ENCODE results near the gene GPHN. TPM values are rescaled to one million over a fixed set of nuclear protein-coding genes. Genes with fewer than 3 reads are reported as not detected.

The GPHN gene
- total RNA-seq, 6 donors from 2014 or later: 24.4 to 45.1 (median 31.5) TPM

DNA sequence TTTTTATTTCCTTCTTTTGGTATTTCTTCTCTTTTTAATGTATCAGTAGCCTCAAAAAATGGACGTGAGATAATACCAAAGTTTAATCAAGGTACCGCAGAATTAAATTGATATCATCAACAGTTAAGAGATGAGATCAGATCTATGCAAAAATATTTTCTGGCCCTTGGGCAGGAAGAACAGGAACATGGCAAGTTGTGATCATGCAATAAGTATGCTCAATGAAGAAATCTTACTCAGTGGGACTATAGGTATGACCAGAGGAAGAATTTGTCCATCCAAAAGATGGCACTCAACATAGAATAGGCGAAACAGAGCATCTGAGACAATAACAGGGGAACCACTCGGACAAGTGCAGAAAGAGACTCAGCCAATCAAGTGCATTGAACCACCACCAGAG lies 680.4 kb downstream of the GPHN start:
- DNase-seq (no peak), ATAC-seq (ENCODE audit: low FRiP score in 2 of 2) (no peak)
- H3K4me1 ChIP-seq: no peaks in the 10 kb centered on the region
- H3K9me3 ChIP-seq: no peaks in the 10 kb centered on the region
- 91 to 98% methylated on average over 4 of the region's 4 CpGs for WGBS, 2 donors
- no peak overlapping the region for H3K27ac ChIP-seq
- no peaks in the 10 kb centered on the region for H3K36me3 ChIP-seq
- no peak overlapping the region for H3K4me3 ChIP-seq
- TF ChIP-seq POLR2AphosphoS5 (IDR thresholded peaks at IDR 0.05): no peak
- H3K27me3 ChIP-seq: no peaks in the 10 kb centered on the region

DNA sequence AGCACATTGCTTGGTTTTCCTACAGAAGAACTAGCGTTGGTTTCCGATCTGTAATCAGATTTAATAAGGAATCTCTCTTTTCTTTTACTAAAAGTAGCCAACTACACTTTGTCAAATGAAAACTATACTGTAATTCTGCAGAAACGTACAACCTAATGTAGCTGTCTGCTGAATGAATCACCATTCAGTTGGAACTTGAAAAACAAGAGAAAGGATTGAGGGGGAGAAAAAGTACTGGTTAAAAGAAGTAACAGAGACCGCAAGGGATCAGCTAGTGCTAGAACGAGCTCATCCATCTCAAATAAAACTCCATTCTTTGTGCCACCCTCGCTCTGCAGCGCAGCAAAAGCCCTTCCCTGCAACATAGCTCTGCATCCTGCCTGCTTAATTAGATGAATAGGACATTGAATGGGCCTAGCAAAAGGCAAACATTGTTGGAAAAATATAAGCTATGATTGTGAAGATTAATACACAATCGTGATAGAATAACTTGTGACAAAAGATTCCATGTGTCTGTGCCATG lies 683.9 kb downstream of the GPHN start:
- Histone ChIP-seq H3K36me3 (no peaks in the 10 kb centered on the region), H3K27me3 (no peaks in the 10 kb centered on the region), H3K27ac (no peak overlapping the region), H3K4me1 (no peaks in the 10 kb centered on the region), H3K9me3 (no peaks in the 10 kb centered on the region), H3K4me3 (no peak overlapping the region)
- 80 to 84% methylated on average over 8 of the region's 8 CpGs for whole genome bisulfite sequencing, 2 donors
- ATAC-seq (ENCODE audit: low FRiP score in 2 of 2) (no peak), DNase-seq (no peak)
- TF ChIP-seq POLR2A (IDR thresholded peaks at IDR 0.05): no peak
- TF ChIP-seq, protein P1, sequence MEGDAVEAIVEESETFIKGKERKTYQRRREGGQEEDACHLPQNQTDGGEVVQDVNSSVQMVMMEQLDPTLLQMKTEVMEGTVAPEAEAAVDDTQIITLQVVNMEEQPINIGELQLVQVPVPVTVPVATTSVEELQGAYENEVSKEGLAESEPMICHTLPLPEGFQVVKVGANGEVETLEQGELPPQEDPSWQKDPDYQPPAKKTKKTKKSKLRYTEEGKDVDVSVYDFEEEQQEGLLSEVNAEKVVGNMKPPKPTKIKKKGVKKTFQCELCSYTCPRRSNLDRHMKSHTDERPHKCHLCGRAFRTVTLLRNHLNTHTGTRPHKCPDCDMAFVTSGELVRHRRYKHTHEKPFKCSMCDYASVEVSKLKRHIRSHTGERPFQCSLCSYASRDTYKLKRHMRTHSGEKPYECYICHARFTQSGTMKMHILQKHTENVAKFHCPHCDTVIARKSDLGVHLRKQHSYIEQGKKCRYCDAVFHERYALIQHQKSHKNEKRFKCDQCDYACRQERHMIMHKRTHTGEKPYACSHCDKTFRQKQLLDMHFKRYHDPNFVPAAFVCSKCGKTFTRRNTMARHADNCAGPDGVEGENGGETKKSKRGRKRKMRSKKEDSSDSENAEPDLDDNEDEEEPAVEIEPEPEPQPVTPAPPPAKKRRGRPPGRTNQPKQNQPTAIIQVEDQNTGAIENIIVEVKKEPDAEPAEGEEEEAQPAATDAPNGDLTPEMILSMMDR (IDR thresholded peaks at IDR 0.05): no peak
- TF ChIP-seq POLR2AphosphoS5 (IDR thresholded peaks at IDR 0.05): no peak
- TF ChIP-seq EP300 (IDR thresholded peaks at IDR 0.05): no peak

DNA sequence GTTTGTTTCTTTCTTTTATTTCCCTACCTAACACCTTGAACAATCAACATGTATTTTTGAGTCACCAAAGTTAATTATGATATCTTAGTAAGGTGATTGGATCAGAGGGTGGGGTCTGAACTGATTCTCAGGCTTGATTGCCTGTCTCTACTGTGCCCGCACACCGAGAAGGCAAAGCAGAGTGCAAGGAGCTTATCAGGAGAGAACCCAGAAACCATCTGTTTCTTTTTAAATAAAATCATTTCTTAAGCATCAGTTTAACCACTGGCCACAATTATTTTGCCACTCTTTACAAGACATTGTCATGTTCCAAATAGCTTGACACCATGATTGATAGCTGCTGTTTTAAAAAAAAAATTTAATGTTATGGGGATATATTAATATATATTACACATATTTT lies 684.4 kb downstream of the GPHN start:
- Histone ChIP-seq H3K4me1 (no peaks in the 10 kb centered on the region), H3K9me3 (no peaks in the 10 kb centered on the region), H3K27ac (no peak overlapping the region), H3K36me3 (no peaks in the 10 kb centered on the region), H3K27me3 (no peaks in the 10 kb centered on the region), H3K4me3 (no peak overlapping the region)
- WGBS, 2 donors: 92 to 96% methylated on average over 2 of the region's 2 CpGs
- TF ChIP-seq, protein P1 (IDR thresholded peaks at IDR 0.05): no peak
- no peak for TF ChIP-seq POLR2AphosphoS5 (IDR thresholded peaks at IDR 0.05)
- no peak for TF ChIP-seq EP300 (IDR thresholded peaks at IDR 0.05)
- no peak for TF ChIP-seq POLR2A (IDR thresholded peaks at IDR 0.05)
- ATAC-seq (ENCODE audit: low FRiP score in 2 of 2) (no peak), DNase-seq (no peak)

DNA sequence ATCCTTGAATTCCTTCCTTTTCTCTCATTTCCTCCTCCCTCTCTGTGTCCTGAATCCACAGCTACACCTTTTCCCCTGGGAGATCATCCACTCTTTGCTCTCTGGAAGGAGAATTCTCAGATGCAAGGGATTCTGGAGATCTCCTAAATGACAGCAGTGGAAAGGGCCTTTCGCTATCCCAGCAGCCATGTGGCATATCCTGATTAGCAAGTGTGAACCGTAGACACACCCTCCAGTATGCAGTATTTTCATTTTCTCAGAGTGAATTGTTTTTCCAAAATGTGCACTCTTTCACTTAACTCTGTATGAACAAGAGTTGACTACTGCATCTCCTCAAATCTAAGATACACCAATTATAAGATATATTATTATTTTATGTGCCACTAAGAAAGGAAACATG lies 687.3 kb downstream of the GPHN start:
- H3K27ac ChIP-seq: no peak overlapping the region
- H3K4me1 ChIP-seq: no peaks in the 10 kb centered on the region
- H3K9me3 ChIP-seq: no peaks in the 10 kb centered on the region
- no peak overlapping the region for H3K4me3 ChIP-seq
- WGBS, 2 donors: 78 to 84% methylated on average over 2 of the region's 2 CpGs
- H3K36me3 ChIP-seq: no peaks in the 10 kb centered on the region
- no peak for DNase-seq
- no peaks in the 10 kb centered on the region for H3K27me3 ChIP-seq
- ATAC-seq (ENCODE audit: low FRiP score in 2 of 2): no peak
- TF ChIP-seq EP300 (IDR thresholded peaks at IDR 0.05): no peak
- TF ChIP-seq, protein P1 (IDR thresholded peaks at IDR 0.05): no peak
- TF ChIP-seq POLR2A (IDR thresholded peaks at IDR 0.05): no peak

DNA sequence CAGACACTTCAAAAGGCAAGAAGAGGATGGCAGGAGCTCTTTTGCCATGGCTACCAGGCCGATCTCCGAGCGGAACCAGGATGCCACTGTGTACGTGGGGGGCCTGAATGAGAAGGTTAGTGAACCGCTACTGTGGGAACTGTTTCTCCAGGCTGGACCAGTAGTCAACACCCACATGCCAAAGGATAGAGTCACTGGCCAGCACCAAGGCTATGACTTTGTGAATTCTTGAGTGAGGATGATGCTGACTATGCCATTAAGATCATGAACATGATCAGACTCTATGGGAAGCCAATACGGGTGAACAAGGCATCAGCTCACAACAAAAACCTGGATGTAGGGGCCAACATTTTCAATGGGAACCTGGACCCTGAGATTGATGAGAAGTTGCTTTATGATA lies 691.1 kb downstream of the GPHN start:
- Histone ChIP-seq H3K27ac (no peak overlapping the region), H3K4me3 (no peak overlapping the region), H3K27me3 (no peaks in the 10 kb centered on the region), H3K36me3 (no peaks in the 10 kb centered on the region), H3K9me3 (no peaks in the 10 kb centered on the region), H3K4me1 (no peaks in the 10 kb centered on the region)
- TF ChIP-seq EP300 (IDR thresholded peaks at IDR 0.05): no peak
- TF ChIP-seq, protein P1 (IDR thresholded peaks at IDR 0.05): no peak
- WGBS, 2 donors: 92% methylated on average over 6 of the region's 6 CpGs
- no peak for ATAC-seq (ENCODE audit: low FRiP score in 2 of 2)
- no peak for DNase-seq

Measured in upper lobe of left lung (tissue), 6 donors.